Esophagus squamous epithelium (tissue), 5 donors: Measurements from ENCODE around the gene HM13. TPM values are rescaled to one million over a fixed set of nuclear protein-coding genes. Genes with fewer than 3 reads are reported as not detected.

Source experiments
- DNase-seq: peaks from one replicate; lab custom pipeline; 2025; lab: John Stamatoyannopoulos, UW
- H3K27ac ChIP-seq, 4 donors: fragments of 200-600 bp; sonication (generic); one replicate each; pipeline ENCODE4 v1.5.1; 2016 to 2019; ENCODE audit warnings: mild to moderate bottlenecking in 1 of 4
- H3K27me3 ChIP-seq, 4 donors: fragments of 200-600 bp; sonication (generic); 1 replicate in 3 of 4; 2 replicates in 1 of 4; pipeline versions ENCODE4 v1.5.1 to v1.6.0; 2017 to 2021; ENCODE audit warnings: antibody characterized with exemption in 1 of 4
- H3K36me3 ChIP-seq, 3 donors: fragments of 200-600 bp; sonication (generic); one replicate each; pipeline ENCODE4 v1.5.1; 2016 to 2019
- H3K4me1 ChIP-seq, 3 donors: fragments of 200-600 bp; sonication (generic); one replicate each; pipeline ENCODE4 v1.5.1; 2017 to 2019
- H3K4me3 ChIP-seq, 4 donors: fragments of 200-600 bp; sonication (generic); 1 replicate in 3 of 4; 2 replicates in 1 of 4; pipeline ENCODE4 v1.5.1; 2016 to 2019; ENCODE audit warnings: mild to moderate bottlenecking in 2 of 4, moderate library complexity in 1 of 4
- H3K9me3 ChIP-seq, 3 donors: fragments of 200-600 bp; sonication (generic); one replicate each; pipeline ENCODE4 v1.5.1; 2016 to 2019
- CTCF ChIP-seq, 6 experiments: fragments of 450-650 bp in 4 of 6; fragments of 200-600 bp in 2 of 6; sonication (generic) in 2 of 6; IDR thresholded peaks; one replicate each; pipeline ENCODE4 v1.5.1; 2016 to 2019; ENCODE audit warnings: antibody characterized with exemption in 6 of 6, mild to moderate bottlenecking in 4 of 6, moderate library complexity in 4 of 6
- POLR2A ChIP-seq, 4 donors: fragments of 450-650 bp; IDR thresholded peaks; one replicate each; pipeline ENCODE4 v1.6.1; 2017; ENCODE audit warnings: antibody characterized with exemption in 4 of 4, mild to moderate bottlenecking in 4 of 4, moderate library complexity in 3 of 4
- WGBS, 2 donors: methylation state at CpG; one replicate each; pipeline ENCODE4 v1.1.5; 2018; 5-methylcytosine and 5-hydroxymethylcytosine counted together
- intact Hi-C: fragments of 100-400 bp; cut with DNase I; formaldehyde crosslinking; loops from one replicate; pipeline ENCODE4 v1.15.0; 2022
- total RNA-seq, 4 donors: library from RNA; depleted of rRNA; stranded (reverse); fragments of >200 nt; gene quantifications; one replicate each; pipeline ENCODE4 v1.1.0, GENCODE V29; 2016
- donor health status: DM: yes; HTN: yes; CAD: no.

The HM13 gene
- total RNA-seq, 4 donors from 2014 or later: 76.3 to 162 (median 108) TPM

- TF ChIP-seq CTCF (IDR thresholded peaks at IDR 0.05) (no peak), POLR2A (IDR thresholded peaks at IDR 0.05) (no peak)
- intact Hi-C loops: no loop called here
- no peak for DNase-seq
- H3K27ac ChIP-seq: no peak overlapping the region
- H3K4me1 ChIP-seq: no peaks in the 10 kb centered on the region
- H3K36me3 ChIP-seq: no peaks in the 10 kb centered on the region
- H3K9me3 ChIP-seq: no peaks in the 10 kb centered on the region
- no peak overlapping the region for H3K4me3 ChIP-seq
- H3K27me3 ChIP-seq: no peaks in the 10 kb centered on the region
- 71 to 84% methylated on average over 9 to 10 of the region's 13 CpGs for WGBS, 2 donors
Measured at GRCh38 chr20:31581391-31581790, 67.1 kb downstream of the HM13 start.

GRCh38 chr20:31587545-31588389 lies 73.5 kb downstream of the HM13 start:
- Histone ChIP-seq H3K27ac (peak overlapping the region; percentile 91 to 94 (median 92)), H3K27me3 (peaks cover 0 to 7% (median 0%) of the 10 kb centered on the region in 4 donors), H3K9me3 (no peaks in the 10 kb centered on the region), H3K4me3 (peak overlapping the region; percentile 36 to 79 (median 50)), H3K36me3 (no peaks in the 10 kb centered on the region), H3K4me1 (peaks cover 16 to 52% (median 21%) of the 10 kb centered on the region in 3 donors)
- 5% methylated on average over 18 to 26 of the region's 76 CpGs for WGBS, 2 donors
- TF ChIP-seq POLR2A (IDR thresholded peaks at IDR 0.05) (no peak), CTCF (IDR thresholded peaks at IDR 0.05) (no peak)
- DNase-seq: no peak
- intact Hi-C loops: no loop called here

- H3K27me3 ChIP-seq: peaks cover 0 to 7% (median 0%) of the 10 kb centered on the region in 4 donors
- intact Hi-C loops: no loop called here
- 80 to 92% methylated on average over 6 of the region's 7 CpGs for WGBS, 2 donors
- no peaks in the 10 kb centered on the region for H3K9me3 ChIP-seq
- H3K4me1 ChIP-seq: peaks cover 28 to 82% (median 39%) of the 10 kb centered on the region in 3 donors
- H3K36me3 ChIP-seq: no peaks in the 10 kb centered on the region
- peak overlapping the region; percentile 66 to 94 (median 91) for H3K27ac ChIP-seq
- no peak for DNase-seq
- H3K4me3 ChIP-seq: no peak overlapping the region
- TF ChIP-seq CTCF (IDR thresholded peaks at IDR 0.05) (no peak), POLR2A (IDR thresholded peaks at IDR 0.05) (no peak)
Measured at GRCh38 chr20:31590717-31591225, 76.5 kb downstream of the HM13 start.

- no peak overlapping the region for H3K4me3 ChIP-seq
- peak overlapping the region; percentile 89 to 94 (median 91) for H3K27ac ChIP-seq
- no peaks in the 10 kb centered on the region for H3K9me3 ChIP-seq
- intact Hi-C loops: no loop called here
- peak in 1 of 6 experiments; percentile 19 for TF ChIP-seq CTCF (IDR thresholded peaks at IDR 0.05)
- no peak for TF ChIP-seq POLR2A (IDR thresholded peaks at IDR 0.05)
- WGBS, 2 donors: 28 to 61% methylated on average over 7 to 10 of the region's 11 CpGs
- peaks cover 13 to 83% (median 40%) of the 10 kb centered on the region in 3 donors for H3K4me1 ChIP-seq
- H3K27me3 ChIP-seq: no peaks in the 10 kb centered on the region
- no peak for DNase-seq
- no peaks in the 10 kb centered on the region for H3K36me3 ChIP-seq
Measured at GRCh38 chr20:31593221-31594001, 79.2 kb downstream of the HM13 start.
